Muscle of arm (tissue), 12 donors: ENCODE results near the gene CFAP57. TPM values are rescaled to one million over a fixed set of nuclear protein-coding genes. Genes with fewer than 3 reads are reported as not detected.

ENCODE experiments used
- DNase-seq: peaks from one replicate; pipeline ENCODE4 v3.0.0-alpha.2; 2013
- polyA plus RNA-seq, 12 donors: library from polyadenylated mRNA; unstranded; fragments of 120-200 nt; gene quantifications; one replicate each; pipeline ENCODE4 v1.2.1, GENCODE V29; 2013; ENCODE audit not compliant: insufficient read length in 12 of 12

Gene CFAP57
- polyA plus RNA-seq, 12 donors: 0.12 to 1.5 (median 0.27) TPM; not detected in 3

DNA sequence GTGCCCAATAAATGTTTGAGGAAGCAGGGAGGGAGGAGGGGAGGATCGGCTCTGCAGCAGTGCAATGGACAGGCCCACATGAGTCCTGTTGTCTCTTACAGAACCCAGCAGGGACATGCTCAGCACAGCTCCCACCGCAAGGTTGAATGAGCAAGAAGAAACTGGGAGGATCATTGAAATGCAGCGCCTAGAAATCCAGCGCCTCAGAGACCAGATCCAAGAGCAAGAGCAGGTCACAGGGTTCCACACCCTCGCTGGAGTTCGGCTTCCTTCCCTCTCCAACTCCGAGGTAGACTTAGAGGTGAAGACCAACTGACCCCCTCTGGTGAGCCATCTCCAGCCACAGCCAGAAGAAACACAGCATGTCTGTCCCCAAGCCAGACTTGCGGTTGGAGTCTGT lies 81.7 kb downstream of the CFAP57 start:
- DNase-seq: no peak

DNA sequence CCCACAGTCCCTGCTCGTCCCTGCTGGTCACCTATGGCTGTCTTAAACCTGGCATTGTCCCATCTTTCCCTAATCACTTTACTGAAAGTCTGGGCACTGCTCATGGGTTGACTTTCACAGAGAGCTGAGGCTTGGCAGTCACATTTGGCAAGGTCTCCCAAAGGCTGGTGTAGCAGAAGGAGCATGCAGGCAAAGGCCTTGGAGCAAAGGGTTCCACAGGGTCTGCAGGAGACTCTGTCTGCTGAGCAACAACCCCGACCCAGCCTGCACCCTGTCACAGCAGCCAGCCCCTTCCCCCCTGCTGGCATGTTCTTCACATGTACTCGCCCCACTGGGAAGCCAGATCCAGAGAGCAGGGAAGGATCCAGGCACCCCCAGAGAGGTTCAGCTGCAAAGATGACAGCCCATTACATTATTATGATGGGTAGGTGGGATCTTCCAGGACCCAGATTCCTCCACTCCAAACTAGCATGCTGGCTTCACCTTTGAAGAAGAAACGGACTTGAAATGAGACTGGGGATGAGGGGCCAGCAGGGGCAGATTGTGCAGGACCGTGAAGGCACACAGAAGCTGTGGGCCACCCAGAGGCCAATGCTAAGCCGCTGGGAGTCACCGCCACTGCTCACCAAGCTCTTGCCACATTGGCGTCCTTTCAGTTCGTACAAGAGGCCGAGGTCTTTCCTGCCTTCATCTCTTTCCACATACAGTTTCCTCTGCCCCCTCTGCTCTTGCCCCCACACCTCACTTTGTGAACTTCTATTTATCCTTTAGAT lies 83.5 kb downstream of the CFAP57 start:
- DNase-seq: no peak

DNA sequence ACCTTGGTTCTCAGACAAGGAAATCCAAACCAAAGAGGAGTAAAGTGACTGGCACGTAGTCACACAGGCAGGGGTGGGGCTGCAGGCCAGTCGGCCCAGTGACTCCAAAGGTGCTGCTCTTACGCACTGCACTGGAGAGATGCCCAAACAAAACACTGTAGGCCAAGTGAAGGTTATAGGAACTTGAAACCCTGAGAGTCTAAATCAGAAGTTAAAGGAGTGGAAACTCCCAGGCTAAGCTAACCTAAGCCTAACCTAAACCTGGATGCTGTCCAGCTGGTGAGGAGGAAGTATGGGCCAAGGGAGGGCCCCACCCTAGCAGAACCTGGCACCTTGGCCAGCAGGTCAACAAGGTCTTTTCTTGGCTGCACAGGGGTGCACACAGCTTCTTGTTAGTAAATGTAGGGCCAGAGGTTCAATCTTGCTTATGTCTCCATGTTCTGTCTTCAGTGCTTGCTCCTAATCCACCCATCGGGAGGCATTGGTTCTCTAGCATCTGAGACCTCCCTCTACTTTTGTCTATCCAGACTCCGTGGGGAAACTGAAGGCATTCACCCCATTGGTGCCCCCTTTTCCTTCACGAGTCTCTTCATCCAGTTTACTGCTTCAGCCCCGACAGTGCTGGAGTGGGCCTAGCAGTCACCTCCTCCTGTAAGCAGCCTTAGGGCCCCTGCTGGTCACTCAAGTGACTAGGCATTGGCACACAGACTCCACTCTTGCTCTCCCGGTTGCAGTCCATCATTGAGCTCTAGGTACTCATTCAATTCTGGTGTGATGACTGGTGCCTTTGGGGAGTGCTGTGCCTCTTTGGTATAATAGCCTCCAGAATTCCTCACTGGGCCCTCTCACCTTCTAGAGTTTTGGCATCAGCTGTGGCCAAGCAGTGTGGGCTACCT lies 84.8 kb downstream of the CFAP57 start:
- no peak for DNase-seq

DNA sequence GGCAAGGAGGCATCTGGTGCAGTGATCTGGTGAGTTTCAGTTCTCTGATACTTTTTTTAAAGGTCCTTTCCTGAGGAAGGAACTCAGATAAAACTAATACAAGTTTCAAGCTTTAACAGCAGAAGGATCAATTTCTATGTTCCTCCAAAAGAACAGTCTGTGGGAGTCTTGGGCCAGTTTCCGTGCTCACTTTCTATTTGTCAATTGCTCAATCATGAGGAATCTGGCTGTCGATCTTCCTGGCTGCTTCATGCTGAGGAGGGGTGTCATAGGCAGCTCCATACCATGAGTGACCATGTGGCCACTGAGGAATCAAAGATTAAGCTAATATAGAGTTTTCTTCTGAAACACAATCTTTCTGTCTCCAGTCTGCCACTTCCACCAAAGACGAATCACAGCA lies 86.2 kb downstream of the CFAP57 start:
- no peak for DNase-seq

DNA sequence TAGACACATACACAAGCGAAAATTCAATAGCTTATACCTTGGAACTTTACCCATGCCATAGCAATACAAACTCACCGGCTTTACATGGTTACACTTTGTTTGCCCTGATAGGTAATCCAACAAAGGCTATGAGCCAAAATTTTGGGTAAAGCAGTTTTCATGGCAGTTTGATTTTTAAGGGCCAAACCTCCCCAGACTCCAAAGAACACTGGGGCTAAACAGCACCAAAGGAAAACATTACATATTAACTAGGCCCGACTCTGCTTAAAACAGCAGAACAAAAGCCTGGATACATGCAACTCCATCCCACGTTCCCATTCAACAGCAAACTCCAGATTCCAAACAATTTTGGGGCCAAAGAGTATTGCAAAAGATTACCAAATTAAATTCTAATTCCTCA lies 93.3 kb downstream of the CFAP57 start:
- DNase-seq: no peak

DNA sequence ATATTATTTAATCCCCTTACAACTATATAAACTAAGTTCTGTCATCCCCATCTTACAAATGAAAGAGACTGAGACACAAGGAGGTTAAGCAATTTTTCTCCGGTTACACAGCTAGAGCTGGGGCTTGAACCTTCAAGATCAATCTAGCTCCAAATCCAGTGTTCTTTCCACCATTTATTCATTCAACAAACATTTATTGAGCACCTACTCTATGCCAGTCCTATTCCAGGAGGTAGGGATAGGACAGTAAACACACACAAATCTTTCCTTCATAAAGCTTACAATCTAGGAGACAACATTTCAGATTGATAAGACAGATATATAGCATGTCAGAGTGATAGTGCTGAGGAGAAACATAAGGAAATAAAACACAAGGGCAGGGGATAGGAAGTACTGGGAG lies 94.8 kb downstream of the CFAP57 start:
- DNase-seq: no peak

DNA sequence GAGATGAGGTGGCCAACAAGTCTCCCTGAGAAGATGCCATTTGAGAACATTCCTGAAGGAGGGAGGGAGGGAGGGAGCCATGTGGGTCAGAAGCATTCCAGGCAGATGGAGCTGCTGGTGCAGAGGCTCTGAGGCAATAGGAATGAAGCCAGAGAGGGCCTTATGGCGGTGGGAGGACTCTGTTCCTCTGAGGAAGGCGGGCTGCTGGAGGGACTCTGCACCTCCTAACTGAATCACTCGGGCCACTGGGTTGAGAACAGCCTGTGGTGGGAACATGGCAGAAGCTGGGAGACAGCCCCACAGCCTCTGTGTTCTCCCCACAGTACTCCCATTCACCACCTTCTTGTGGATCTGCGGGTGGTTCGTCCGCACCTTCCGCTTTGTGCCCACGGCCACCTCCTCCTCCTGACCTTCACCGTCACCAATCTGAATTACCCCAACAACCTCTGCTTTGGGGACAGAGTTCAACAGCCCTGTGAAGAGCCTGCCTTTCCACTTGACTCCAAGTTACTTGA lies 95.2 kb downstream of the CFAP57 start:
- DNase-seq: no peak

DNA sequence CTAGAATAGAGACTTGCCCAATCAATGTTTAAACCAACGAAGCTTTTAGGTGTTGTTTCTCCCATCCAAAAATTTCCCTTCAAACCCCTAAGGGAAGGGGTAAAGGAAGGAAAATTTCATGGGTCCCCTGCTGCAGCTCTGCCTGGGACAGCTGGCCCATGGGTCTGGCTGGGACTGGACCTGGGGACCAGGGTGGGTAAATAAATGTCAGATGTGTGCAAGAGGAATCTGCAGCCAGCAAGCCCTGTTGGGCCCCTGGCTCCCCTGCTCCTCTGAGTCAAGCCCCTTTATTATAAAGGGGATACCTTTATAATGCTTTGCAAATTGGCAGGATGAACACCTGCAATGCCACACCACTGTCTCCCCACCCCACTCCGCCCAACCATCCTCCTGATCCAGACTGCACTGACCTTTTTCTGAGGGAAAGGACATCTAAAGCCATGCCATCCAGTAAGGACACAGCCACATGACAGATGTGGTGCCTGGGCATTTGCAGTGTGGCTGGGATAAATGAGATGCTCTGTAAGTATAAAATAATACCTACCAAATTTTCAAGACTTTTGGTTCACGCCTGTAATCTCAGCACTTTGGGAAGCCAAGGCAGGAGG lies 95.8 kb downstream of the CFAP57 start:
- DNase-seq: no peak

DNA sequence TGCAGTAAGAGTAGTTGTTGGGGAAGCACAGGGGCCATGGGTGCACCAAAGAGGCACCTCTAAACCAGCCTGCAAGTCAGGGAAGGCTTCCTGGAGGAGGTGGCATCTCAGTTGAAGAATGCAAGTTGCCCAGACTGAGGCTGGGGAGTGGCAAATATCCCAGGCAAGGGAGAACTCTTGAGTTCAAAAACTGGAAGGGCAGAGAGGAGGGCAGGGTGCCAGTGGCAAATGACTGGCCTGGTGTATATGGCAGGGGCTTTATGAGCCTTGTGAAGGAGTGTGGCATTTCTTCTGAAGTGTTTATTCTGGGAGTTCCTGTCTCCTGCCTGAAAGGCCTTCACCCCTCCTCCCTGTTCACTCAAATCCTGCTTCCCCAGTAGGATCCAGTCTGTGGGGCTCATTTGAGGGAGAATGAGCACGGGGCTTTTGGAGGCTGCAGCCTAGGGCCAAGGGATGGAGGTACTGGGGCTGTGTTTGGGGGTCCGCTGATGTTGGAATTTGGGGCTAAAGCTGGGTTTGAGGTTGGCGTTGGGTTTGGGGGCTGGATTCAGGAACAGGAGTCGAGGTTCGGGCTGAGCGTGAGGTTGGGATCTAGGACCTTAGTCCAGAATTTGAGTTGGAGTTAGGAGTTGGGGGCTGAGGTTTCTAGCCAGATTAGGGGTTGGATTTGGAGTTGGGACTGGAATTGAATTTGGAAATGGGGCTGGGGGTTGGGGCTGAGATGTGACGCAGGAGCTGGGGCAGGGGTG lies 97.7 kb downstream of the CFAP57 start, which contains the start of gene TMEM125:
Gene TMEM125, plus strand, starts transcription at position 357 of the 749 bp plus-strand sequence. CDS start 2,740 bp downstream, outside the sequence.
- DNase-seq: no peak

DNA sequence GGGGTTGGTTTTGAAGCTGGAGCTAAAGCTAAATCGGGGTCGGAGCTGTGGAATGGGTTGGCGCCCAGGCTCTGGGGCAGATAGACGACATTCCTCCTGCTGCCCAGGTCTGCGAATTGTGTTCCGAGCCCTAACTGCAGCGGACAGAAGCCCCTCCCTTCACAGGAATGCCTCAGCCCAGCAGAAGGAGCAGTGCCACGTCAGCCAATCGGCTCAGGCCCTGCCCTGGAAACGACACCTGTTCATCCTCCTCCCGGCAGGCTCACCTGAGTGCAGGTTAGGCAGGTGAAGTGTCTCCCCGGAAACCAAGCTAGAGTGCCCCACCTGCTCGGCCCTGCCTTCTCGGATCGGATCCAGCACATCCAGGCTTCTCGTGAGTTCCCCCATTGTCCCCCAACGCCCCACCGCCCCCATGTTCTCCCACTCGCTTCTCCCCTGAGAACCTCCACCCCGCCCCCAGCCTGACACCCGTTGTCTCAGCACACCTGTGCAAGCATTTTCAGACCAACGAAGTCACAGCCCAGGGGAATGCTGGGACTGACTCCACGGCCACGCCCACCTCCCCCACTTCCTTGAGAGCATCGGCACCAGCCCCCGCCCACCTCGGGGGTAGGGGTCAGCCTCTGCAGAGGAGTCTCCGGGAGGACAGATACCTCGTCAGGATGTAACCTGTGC lies 98.4 kb downstream of the CFAP57 start:
- DNase-seq: no peak

DNA sequence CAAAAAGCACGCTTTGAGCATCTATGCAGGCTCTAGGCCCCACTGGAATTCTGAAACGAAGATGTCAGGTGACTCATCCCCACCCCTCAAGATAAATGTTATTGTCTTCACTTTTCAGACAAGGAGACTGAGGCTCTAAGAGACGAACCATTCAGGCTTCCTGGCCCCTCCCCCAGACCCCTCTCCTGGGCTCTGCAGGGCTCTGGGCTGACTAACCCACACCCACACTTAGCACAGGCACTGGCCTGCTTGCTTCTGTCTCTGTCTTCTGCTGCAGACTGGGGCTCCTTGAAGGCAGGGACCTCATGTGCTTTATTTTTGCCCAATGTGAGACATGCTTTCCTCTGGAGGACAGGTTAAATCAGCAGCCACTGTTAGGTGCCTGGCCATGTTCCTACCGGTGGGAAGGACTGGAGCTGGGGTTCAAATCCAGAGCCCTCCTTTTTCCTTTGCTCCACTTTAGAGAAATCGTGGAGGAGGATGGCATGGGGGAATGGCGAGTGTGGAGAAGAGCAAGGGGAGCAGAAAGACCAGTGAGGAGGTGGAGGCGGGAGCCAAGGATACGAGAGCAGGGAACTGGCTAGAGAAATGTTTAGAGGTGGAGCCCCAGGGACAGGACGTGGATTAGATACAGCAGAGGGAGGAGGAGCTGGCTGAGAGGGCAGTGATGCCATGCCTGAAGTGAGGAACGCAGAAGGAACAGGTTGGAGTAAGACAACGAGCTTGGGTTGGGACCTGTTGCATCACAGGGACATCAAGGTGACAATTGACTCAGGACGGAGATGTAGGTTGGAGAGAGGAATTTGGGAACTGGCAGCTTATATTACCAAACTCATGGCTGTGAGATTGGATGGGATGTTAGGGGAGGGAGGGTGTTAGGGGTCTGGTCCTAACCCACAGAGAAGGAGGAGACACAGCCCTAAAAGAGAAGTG lies 99.3 kb downstream of the CFAP57 start:
- DNase-seq: no peak

DNA sequence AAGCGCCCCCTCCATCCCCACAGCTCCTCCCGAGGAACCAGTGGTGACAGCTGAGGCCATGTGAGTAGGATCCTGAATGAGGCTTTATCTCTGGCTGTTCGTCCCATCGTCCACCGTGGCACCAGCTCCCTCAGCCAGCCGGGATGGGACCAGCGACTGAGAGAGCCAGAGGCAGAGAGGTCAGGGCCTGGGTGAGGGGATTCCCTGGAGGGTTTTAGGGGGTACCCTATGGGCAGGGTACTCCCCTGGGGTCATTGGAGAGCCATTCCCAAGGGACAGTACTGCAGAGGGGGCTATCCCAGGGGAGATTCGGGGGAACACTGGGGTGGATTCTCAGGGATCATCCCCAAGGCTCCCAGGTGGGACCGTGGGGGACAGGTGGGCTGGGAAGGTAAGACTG lies 100.0 kb downstream of the CFAP57 start:
- no peak for DNase-seq

DNA sequence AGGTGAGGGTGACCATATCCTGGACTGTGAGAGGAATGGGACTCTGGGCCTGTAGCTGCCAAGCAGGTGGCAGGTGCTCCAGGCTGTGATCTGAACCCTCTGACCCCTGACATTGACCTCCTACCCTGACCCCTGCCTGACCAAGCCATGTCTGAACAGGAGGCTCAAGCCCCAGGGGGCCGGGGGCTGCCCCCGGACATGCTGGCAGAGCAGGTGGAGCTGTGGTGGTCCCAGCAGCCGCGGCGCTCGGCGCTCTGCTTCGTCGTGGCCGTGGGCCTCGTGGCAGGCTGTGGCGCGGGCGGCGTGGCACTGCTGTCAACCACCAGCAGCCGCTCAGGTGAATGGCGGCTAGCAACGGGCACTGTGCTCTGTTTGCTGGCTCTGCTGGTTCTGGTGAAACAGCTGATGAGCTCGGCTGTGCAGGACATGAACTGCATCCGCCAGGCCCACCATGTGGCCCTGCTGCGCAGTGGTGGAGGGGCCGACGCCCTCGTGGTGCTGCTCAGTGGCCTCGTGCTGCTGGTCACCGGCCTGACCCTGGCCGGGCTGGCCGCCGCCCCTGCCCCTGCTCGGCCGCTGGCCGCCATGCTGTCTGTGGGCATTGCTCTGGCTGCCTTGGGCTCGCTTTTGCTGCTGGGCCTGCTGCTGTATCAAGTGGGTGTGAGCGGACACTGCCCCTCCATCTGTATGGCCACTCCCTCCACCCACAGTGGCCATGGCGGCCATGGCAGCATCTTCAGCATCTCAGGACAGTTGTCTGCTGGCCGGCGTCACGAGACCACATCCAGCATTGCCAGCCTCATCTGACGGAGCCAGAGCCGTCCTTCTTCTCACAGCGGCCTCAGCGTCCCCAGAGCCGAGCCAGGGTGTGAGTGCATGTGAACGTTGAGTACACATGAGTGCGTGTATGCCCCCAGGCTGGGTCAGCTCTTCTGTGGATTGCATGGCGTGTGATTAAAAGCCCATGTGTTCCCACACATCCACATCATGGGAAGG lies 100.7 kb downstream of the CFAP57 start:
- DNase-seq: no peak

DNA sequence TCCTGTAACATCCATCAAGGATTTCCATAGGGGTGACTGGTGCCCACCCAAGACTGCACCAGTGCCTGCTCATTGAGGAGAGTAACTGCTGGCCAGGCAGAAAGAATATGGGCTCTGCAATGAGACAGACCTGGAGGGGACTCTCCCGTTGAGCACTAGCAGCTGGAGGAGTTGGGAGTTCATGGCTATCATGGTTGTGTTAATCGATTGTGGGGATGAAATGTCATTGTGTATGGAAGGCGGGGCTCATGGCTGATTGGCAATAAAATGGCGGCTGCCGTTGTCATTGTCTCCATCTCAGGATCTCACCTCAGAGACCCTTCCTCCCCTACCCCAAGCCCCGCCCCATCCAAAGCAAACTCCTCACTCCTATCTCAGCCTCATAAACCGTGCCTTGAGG lies 101.6 kb downstream of the CFAP57 start:
- DNase-seq: no peak

DNA sequence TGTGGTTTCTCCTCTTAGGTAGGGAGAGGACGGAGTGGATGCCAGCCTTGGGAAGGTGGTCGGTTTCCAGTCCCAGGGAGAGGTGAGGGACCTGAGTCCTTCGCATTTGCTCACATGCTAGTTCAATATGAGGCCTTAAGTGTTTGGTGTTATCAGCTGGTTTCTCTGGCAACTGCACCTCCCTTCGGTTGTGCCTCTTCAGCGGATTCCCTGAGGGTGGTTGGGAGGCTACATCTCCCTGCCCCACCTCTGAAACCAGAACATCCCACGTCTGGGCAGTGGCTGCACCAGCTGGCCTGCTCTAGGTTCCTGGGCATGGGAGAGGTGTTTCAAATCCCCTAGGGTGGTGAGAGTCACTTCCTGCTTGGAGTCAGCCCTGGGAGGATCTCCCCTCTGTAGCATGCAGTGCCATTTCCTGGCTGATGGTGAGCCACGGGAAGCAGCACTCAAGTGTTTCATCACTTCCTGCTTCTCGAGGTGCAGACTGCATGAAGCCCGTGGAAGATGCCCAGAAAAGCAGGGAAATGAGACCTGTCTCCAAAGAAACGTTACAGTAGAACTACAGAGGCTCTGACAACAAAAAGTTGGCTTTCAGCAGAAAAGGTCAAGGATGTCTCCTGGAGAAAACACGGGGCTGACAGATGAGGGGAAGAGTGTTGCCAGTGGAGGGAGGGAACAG lies 102.1 kb downstream of the CFAP57 start:
- DNase-seq: no peak

DNA sequence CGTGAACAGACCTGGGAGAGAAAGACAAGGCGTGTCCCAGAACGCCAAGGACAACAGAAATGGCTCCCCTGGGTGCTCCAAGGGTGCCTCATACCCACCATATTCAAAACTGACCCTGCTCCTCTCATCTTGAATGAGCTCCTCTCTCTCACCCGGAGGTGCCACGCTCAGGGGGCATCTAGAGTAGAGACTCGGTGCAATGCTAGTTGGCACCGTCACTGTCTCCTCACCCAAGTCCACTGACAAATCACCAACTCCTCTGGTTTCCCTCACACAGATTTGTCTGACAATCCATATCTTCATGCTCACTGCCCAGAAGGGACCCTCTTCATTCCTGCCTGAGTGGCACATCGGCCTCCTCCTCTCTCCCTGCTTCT lies 102.7 kb downstream of the CFAP57 start:
- DNase-seq: no peak

DNA sequence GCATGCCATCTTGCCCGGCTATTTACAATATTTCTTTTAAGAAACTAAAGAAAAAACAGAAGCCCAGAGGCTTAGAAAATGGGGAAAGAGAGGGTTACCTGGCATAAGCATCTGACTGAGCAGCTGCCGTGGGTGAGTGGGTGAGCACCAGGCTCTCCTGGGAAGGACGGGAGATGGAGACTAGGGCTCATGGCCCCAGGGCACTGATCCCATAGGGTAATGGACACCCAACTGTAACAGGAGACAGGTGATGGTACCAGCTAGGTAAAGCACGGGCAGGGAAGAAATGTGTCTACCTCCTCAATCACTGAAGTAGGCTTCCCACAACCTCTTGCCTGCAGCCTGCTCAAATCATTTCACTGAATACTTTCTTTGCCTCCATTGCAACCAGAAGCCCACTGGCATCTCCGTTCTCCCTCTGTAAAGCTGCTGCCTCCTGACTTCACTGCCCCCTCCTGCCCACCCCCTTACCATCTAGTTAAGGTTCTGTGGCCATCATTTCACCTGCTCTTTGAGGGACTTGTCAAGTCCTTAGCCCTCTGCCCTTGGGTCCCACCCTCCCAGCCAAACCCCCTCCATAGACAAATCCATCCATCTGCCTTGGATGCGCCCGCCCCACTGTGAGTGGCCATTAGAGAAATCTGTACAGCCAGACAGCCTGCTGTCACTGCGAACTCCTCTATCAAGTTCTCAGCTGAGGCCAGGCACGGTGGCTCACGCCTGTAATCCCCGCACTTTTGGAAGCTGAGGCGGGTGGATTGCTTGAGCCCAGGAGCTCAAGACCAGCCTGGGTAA lies 103.9 kb downstream of the CFAP57 start:
- DNase-seq: no peak
